ENCODE measurements around the gene TP53BP1.

TP53BP1 gene

DNA sequence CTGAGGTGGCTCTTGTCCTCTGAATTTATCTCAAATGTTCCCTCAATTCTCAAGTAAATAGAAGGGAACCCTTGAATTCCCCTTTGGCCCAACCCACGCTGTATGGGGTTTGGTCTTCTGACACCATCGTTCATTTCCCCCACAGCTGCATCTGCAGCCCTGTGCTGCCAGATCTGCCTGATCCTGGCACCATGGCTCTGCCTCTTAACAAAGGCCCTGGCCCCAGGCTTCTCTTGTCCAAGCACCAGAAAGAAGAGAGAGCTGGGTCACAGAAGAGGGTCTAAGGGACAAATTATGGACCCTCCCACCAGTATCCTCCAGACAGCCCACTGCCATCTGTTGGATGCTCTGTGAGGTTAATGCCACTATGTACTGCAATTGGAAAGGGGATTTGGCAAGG is 26.2 kb upstream of the TP53BP1 start:
- DNase-seq, result no peak

- peak; percentile 58 for DNase-seq
Observed at GRCh38 chr15:43518197-43518761, 25.3 kb upstream of the TP53BP1 start.

DNA sequence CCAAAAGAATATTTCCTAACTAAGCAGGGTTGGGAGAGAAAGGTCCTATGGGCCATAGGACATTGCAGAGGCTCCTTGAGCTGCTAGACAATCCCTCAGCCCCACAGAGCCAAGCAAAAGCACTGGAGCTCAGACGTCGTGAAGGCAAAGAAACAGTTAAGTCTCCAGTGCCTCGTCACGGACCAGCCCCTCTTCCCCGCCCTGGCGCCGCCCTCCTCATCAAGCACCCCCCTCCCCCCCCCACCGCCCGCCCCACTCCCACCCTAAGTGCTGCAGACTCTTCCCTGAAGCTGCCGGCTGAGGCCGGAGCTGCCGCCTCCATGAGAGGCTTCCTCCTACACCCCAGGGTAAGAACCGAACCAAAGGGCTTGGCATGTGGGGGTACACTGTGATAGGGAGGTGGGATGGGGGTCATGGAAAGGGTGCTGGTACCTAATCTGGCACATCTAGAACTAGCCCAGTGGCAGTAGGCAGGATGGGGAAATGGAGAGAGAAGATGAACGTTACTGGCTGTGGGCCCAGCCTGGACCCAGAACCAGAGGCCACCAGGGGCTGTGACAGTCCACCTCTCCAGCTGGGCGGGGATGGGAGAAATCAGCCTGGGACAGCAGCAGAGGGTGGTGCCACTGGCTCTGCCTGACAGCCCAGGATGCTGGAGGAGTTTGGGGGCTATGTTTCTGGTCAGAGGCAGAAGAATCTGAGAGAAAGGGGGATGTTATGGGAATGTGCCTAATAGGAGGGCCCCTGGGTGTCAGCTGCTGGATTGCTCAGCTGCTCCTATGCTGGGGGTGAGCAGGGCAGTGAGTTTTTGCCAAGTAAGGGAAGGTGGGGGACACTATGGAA is 24.6 kb upstream of the TP53BP1 start, which contains the start of gene MAP1A:
Gene MAP1A, plus strand, starts transcription at position 255 of the 843 bp plus-strand sequence. CDS start 3,866 bp downstream, outside the sequence.
- peak; percentile 70 for DNase-seq

DNA sequence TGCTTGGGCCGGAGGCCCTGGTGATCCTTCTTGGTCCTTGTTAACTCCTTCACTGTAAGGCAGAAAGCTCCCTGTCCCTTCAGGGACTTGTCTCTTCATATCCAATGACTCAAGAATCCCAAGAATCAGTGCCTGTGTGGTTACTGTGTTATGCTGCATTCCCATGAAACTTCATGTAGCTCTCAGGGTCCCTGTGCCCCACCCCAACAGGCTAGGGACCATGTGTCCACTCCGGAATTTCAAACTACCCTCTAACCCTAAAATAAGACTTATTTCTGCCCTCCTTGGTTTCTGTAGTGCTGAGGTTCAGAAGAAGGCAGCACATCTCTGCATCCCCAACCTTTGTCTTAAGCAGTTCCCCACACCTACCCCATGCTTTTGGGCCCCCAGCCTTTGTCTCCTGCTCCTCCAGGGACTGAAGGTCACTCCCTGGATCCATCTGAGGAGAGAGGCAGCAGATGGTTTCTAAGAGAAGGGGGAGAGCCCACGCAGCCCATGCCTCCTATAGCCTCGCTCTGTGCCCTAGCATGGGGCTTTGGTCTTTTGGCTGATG is 23.9 kb upstream of the TP53BP1 start:
- peak; percentile 53 for DNase-seq

DNA sequence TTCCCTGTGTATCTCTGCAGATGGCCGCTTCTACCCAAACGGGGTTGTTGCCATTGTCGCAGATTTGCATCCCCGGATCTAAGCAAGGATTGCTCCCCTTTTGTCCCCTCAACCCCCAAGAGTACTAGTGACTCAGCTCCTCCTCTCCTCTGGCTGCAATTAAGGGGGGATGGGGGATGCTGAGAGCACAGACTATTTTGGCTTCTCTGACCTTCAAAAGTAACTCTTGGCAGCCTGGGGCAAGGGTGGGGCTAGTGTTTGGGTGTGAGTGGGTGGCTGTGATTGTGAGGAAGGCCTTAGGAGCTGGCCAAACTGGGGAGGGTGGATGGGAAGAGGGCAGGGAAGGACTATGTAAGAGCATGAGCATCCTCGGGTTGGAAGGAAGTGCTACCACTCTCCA is 23.2 kb upstream of the TP53BP1 start:
- DNase-seq, result no peak

DNA sequence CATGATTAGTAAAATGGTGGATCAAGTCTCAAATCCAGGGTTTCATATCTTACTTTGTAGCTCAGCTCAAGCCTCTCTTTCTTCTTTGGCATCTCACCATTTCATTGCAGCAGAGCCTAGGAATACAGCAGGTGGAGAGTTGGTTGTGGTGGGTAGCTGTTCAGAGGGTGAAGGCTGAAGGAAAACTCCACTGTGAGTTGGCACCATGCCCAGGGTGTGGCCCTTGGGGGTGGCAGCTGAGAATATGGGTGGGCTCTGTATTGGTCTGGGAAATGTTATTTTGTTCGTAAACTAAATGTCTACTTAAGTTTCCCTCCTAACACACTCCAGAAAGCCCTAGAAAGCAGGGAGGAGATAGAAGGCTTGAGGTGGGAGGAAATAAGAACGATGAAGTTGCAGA is 22.8 kb upstream of the TP53BP1 start:
- no peak for DNase-seq

DNA sequence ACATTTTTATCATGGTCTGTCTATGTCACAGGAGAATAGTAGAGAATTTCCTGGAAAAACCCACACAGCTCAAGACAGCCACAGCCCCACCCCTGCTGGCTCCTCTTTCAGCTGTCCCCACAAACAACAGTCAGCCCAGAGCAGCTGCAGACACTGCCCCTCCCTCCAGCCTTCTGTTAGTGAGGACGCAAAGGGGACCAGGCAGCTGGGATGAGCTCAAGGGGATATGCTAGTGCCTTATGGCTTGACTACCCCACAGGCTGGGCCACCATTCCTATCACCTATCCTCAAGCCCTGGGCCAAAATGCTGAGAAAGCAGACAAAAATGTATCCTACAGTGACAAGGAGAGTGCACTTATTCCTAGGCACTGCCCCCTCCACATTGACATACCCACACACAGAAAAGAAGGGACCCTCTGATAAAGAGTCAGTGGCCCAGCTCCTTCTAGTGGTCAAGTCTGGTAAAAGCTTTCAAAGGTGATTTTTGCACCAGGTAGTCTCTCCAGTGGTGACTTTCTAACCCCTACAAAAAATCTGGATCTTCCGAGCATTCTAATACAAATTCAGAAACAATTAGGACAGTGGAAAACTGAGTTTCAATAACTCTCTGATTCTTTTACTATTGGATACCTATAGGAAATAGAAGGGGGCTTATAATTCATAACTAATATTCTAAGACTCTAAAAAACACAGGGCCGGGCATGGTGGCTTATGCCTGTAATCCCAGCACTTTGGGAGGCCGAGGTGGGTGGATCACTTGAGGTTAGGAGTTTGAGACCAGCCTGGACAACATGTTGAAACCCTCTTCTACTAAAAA is 21.5 kb upstream of the TP53BP1 start:
- DNase-seq, result no peak

GRCh38 chr15:43513550-43513949 is 20.6 kb upstream of the TP53BP1 start:
- no peak for DNase-seq

GRCh38 chr15:43511012-43511885 is 18.3 kb upstream of the TP53BP1 start:
- DNase-seq, result peak; percentile 86

GRCh38 chr15:43510200-43511011 is 17.4 kb upstream of the TP53BP1 start:
- DNase-seq, result peak; percentile 88

GRCh38 chr15:43509660-43510199 is 16.8 kb upstream of the TP53BP1 start:
- peak; percentile 35 for DNase-seq

DNA sequence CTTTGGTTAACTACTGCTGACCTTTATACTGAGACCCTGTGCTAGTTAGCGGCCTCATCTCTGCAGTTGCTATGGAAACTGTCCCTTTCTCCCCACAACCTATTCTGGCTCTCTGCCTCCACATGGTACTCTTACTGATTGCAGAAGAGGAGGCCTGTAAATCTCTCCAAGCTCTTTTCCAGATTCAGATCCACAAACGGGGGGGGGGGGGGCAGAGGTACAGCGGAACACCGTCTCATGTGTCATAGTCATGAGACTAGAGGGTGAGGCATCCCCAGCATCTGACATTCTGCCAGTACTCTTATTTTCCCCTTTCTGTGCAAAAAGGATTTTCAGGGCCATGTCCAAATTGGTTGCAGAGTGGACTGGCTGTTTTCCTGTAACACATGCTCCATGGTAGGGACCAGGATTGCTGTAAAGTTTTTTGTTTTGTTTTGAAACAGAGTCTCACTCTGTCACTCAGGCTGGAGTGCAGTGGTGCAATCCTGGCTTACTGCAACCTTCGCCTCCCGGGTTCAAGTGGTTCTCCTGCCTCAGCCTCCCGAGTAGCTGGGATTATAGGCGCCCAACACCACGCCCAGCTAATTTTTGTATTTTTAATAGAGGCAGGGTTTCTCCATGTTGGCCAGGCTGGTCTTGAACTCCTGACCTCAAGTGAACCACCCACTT is 16.2 kb upstream of the TP53BP1 start:
- DNase-seq, result no peak

- DNase-seq, result no peak
Observed at GRCh38 chr15:43508421-43508820, 15.5 kb upstream of the TP53BP1 start.

DNA sequence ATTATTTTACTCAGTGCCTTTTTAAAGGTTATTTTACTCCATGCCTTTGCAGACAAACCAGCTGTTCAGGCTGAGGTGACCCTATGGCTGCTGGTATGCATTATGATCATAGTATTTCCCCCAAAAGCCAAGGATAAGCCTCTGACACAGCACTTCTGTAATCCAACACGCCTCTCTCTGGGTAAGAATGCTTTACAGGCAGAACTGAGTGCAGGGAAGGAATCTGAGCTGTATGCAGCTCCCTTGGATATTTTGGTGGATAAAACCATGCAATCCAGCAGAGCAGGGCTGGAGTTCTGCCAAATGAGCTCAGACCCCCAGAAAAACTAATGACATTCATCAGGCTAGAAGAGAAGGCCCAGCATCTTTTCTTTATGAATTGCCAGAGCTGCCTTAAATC is 12.8 kb upstream of the TP53BP1 start:
- DNase-seq, result no peak

DNA sequence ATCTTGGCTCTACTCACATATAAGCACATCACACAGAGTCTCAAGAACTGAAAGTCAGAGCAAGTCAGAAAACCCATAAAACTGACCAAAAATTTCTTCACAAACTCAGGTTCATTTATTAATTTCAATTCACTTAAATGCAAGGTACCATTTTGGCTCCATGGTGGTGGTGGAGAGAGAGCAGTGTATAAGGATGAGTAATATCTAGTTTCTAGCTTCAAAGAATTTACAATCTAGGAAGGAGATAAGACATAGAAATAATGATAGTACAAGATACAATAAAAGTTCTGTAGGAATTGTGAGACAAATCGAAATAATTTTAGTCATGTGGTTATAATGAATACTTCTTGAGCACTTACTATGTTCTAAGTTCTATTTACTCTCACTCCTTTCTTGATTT is 6.7 kb upstream of the TP53BP1 start:
- DNase-seq, result no peak

DNA sequence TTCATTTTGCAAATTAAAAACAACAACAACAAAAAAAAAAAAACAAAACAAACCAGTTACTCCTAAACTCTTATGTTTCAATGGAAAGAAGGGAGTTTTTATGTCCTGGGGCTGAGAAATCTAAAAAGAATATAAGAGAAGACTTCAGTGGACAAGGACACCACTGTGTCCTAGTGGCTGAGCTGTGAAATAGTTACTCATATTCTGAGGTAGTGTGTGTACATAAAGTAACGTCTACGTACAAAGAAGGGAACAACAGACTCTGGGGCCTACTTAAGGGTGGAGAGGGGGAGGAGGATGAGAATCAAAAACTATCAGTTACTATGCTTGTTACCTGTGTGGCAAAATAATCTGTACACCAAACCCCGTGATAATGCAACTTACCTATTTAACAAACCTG is 6.0 kb upstream of the TP53BP1 start:
- DNase-seq, result no peak

GRCh38 chr15:43493703-43494472 is 932 bp upstream of the TP53BP1 start:
- DNase-seq, result no peak

- no peak for DNase-seq
Observed at GRCh38 chr15:43492266-43492665, 690 bp downstream of the TP53BP1 start.

- no peak for DNase-seq
Observed at GRCh38 chr15:43489191-43489590, 3.8 kb downstream of the TP53BP1 start.

Data from right kidney (tissue), 1 donor.